Muscle of arm (tissue), 14 donors: ENCODE measurements around the gene OR4E1. TPM values are rescaled to one million over a fixed set of nuclear protein-coding genes. Genes with fewer than 3 reads are reported as not detected.
"Not testable (repeated sequence)": the region's sequence is repeated elsewhere in the genome, so short reads cannot be mapped to it uniquely, and the experiment has no call there.

ENCODE experiments used
- DNase-seq: peaks from one replicate; pipeline ENCODE4 v3.0.0-alpha.2; 2013
- long read RNA-seq, 11 donors: transcript quantifications; one replicate each; lab custom pipeline, GENCODE V29; 2026
- polyA plus RNA-seq, 12 donors: library from polyadenylated mRNA; unstranded; fragments of 120-200 nt; gene quantifications; one replicate each; pipeline ENCODE4 v1.2.1, GENCODE V29; 2013; ENCODE audit not compliant: insufficient read length in 12 of 12

OR4E1 gene, protein sequence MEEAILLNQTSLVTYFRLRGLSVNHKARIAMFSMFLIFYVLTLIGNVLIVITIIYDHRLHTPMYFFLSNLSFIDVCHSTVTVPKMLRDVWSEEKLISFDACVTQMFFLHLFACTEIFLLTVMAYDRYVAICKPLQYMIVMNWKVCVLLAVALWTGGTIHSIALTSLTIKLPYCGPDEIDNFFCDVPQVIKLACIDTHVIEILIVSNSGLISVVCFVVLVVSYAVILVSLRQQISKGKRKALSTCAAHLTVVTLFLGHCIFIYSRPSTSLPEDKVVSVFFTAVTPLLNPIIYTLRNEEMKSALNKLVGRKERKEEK
- under 1 TPM in 3 of 12 donors, not detected in 9; 0.05 to 0.08 (median 0.06) TPM for polyA plus RNA-seq
- long read RNA-seq, donor 1 = 0 reads
- long read RNA-seq, donor 2 = 0 reads
- long read RNA-seq, donor 3 = 0 reads
- long read RNA-seq, donor 4 = 0 reads
- long read RNA-seq, donor 5 = 0 reads
- long read RNA-seq, donor 6 = 0 reads
- long read RNA-seq, donor 7 = 0 reads
- long read RNA-seq, donor 8 = 0 reads
- long read RNA-seq, donor 9 = 0 reads
- long read RNA-seq, donor 10 = 0 reads
- long read RNA-seq, donor 11 = 0 reads

DNA sequence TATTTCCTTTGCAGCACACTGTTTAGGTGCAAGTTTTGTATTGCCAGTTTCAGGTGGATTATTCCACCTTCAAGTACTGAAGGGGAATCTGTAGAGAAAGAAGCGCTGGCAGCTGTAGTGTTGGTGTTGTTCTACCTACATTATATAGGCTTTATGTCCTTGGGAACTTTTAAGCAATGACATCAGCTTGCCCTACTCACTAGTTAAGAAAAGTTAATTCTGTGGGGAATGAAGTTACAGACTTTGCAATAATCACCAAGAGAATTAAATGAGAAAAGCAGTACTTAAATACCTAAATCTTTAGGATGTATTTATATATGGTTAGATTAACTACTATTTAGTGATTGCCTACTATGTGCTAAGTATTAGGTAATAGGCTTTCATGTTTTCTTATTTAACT lies at the start of gene OR4E1:
TSS of gene OR4E1 (minus strand) at position 101 of the 400 bp plus-strand sequence. CDS start 2,883 bp downstream, outside the sequence.
- no peak for DNase-seq

DNA sequence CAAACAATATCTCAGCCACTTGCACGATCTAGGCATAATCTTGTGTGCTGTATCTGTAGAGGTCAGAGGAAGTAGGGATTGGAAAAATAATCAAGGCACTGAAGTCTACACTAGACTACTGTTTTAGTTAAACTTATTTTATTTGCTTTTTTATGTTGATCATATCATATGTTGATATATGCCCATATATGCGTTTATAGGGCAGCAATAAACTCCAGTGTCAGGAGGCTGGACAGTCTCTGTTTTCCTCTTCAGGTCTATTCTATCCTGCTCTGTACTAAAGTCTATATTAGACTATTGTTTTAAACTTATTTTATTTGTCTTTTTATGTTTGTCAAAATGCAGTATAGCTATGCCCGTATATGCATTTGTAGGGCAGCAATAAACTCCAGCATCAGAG lies 47.9 kb upstream of the OR4E1 start:
- DNase-seq = no peak

DNA sequence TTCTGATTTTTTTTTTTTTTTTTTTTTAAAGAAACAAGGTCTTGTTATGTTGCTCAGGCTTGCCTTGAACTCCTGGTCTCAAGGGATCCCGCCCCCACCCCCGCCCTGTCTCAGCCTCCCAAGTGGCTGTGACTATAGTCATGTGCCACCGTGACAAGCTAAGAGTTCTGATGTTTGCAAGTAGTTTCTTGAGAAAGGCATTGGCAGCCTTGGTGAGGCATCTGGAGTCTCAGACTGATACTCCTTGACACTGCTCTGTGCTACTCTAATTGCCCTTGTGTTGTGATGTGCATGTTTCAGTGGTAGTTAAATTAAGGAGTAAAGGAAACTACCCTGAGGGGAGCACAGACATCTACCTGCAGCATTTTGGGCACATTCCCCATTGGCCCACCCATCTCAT lies 46.2 kb upstream of the OR4E1 start:
- DNase-seq = no peak

DNA sequence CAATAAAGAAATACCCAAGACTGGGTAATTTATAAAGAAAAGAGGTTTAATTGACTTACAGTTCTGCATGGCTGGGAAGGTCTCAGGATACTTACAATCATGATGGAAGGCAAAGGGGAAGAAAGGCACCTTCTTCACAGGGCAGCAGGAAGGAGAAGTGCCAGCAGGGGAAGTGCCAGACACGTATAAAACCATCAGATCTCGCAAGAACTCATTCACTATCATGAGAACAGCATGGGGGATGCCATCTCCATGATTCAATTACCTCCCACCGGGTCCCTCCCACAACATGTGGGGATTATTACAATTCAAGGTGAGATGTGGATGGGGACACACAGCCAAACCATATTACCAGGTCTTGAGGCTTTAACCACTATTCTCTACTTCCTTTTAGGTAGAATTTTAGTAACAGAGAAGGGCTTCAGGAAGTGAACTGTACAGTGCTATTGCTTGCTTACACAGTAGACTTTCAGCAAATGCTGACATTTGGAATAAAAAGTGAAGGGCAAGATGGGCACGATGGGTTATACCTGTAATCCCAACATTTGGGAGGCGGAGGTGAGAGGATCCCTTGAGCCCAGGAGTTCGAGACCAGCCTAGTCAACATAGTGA lies 40.8 kb upstream of the OR4E1 start:
- no peak for DNase-seq

DNA sequence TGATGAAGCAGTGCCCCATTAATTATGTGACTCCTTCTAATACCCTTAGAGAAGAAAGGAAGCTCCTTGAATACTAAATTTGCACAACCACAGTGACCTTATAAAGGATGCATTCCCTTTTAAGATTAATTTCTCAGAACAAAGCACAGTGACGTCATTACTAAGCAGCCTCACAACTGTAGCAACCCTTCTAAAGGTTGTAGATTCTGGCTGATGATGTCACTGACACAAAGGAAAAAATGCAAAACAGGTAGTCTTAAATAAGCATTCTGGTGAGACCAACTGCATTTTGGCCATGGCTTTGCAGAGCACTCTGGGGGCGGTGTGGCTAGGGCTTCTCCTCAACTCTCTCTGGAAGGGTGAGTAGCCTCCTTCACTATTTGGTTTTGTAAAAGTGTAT lies 38.4 kb upstream of the OR4E1 start:
- no peak for DNase-seq

DNA sequence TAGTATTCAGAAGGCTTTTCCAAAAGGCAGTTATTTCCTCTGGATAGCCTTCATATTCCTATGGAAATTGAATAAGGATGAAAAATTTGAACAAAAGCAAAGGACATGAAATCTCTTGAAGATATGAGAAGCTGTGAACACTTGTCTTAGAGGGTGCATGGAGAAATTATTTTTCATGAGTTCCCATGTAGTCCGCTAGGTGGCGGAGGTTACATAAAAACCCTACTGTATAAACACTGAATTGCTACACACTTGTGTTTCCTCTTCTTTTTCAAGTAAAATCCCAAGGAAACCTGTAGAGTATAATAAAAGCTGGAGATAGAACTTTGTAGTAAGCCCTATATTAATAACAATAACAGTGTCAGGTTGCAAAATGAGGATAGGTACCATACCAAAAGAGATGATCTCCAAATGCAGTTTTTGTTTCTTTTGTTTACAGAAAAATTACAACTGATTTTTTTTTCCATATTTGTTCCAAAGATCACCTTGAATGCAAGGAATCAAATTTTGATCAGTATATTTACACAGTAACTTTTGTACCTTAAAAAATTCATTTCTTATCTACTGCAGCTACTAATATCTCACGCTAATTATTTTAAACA lies 37.8 kb upstream of the OR4E1 start:
- DNase-seq = peak; percentile 14

DNA sequence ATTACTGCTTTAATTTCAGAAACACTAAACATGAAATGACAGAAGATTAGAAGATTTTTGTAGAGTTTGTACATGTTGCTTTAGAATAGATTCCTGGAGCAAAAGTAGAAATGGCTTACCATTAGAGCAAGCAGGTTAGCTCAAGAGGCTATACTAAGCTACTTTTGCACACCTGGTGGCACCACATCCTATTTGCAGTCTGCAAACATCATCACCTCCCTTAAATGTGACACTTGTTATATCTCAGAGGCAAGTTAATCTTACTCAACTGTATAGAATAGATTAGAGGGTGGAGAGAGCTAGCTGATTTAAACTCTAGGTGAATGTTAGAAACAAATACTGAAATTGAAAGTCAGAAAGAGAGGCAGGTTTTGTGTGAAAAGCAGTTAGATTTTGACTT lies 30.7 kb upstream of the OR4E1 start:
- no peak for DNase-seq

DNA sequence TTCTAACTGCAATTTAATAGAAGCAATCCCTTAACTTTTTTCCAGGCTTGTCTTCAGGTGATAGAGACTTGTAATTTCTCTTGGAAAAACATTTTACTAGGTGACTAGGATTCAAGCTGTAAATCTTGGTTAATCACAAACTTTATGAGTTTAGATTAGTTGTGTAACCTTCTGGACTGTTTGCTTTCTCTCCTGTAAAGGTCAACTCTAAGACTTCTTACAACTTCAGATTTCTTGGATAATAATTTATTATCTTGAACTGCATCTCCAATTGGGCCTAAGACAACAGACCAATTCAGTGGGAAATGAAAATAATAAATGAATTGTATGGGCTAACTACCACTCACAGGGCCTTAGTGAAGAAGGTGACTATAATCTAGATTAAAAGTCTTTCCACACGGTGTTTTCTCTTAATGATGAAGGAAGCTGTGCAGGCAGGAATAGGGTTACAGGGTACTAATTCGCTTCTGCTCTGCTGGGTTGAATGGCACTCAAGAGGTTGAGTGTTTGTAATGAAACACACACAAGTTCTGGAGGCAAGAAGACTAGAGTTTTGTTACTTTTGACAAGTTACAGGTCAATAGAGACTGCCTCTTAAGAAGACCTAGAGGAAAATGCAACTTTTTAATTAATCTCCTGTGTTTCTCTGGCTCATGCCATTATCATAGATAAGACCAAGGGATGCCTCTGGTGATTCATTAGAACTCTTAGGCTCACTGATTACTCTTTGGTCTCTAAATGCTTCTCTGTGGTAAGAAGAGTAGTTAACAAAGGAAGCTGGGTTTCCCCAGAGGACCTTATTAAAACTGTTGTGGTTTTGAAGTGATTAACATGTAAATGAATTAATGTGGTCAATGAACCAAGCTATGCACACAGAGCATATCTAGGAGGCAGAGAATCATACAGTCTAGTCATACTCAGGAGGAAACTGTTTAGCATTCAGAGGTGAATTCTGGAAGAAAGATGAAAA lies 30.0 kb upstream of the OR4E1 start:
- no peak for DNase-seq

DNA sequence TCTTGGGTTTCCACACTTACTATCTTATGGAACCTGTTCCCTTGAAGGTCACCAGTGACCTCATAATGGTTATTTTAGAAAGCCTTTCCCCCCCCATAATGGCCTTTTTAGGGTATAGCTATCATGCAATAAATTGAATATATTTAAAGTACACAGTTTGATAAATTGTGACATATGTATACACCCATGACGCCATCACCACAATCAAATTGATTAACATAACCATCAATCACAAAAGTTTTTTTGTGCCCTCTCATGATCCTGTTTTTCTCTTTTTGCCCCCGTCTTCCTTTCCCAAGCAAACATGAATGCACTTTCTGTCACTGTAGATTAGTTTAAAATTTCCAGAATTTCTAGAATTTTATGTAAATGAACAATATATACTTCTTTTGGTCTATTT lies 28.7 kb upstream of the OR4E1 start:
- DNase-seq = no peak

DNA sequence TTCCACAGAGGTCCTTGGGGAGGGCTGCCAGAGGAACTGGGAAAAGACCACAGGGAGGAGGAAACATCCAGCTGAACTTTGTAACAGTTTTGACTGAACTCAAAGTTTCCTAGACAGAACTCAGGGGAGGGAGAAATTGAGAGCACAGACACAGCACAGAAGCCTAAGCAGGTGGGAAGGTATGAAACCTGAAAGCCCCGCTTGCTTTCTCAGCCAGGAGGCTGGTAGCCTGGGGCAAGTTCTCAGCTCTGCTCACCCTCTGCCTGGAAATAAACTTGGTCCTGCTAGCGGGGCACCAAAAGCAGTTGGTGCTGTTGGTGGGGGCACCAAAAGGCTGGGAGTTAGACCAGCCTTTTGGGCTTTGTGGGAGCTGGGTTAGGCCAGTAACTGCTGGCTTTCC lies 25.9 kb upstream of the OR4E1 start:
- DNase-seq = no peak

DNA sequence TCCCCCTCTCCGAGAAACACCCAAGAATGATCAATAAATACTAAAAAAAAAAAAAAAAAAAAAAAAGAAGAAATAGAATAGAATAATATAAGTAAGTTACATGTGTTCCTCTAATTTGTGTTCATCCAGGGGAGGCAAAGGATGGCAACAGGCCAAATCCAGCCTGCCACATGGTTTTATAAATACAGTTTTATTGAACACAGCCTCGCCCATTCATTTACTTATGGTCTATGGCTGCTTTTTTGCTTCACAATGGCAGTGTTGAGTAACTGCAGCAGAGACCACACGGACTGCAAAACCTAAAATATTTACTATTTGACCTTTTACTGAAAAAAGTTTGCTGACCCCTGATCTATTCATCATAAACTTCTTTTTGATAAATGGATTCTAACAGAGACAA lies 24.9 kb upstream of the OR4E1 start:
- not testable (repeated sequence) for DNase-seq

DNA sequence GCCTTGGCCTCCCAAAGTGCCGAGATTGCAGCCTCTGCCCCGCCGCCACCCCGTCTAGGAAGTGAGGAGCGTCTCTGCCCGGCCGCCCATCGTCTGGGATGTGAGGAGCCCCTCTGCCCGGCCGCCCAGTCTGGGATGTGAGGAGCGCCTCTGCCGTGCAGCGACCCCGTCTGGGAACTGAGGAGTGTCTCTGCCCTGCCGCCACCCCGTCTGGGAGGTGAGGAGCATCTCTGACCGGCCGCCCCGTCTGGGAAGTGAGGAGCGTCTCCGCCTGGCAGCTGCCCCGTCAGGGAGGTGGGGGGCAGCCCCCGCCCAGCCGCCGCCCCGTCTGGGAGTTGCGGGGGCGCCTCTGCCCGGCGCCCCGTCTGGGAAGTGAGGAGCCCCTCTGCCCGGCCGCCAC lies 24.0 kb upstream of the OR4E1 start:
- not testable (repeated sequence) for DNase-seq

DNA sequence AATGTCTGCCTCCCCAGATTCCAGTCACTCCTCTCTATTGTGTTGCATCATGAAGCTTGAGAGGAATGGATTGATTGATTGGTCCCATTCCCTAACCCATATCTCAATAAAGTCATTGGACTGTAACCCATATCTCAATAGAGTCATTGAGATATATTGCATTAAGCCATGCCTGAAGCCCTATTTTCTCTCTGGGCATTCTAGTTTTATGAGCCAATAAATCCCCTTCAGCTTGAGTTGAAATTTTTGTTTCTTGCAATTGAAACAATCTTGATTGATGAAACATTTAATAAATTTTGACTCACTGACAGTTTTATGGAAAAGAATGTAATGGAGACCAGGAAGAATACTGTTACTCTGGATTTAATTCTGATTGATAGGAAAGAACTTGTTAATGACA lies 20.8 kb upstream of the OR4E1 start:
- no peak for DNase-seq

DNA sequence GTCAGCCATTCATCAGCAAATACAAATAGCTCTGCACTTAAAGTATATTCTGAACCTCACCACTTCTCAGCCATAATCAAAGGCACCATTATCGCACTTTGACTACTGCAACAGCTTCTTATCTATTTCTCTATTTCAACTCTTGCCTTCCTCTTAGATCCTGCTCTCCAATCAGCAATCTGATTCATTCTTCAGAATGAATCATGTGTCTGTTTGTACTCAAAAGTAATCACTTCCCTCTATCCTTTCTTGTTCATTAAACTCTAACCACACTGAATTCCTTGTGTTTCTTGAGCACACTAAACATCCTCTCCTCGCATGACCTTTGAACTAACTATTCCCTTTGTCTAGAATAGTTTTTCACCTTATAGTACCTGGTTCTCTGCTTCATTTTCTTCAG lies 12.8 kb upstream of the OR4E1 start:
- no peak for DNase-seq

DNA sequence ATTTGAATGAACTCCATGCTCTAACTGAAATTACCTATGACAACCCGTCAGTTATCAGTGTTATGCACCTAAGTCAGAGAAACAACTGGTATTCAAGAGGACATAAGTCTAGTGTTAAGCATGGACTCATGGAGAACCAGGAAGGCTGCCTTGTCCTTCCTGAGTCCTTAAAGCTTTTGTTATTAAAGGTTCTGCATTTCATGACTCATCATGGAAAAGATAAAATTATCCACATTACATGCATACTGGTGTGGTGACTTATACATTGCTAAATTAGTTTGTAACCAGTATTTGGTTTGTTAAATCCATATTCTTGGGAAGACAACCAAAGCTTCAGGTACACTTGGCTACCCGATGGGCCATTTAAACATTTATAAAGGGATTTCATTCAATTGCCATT lies 6.5 kb upstream of the OR4E1 start:
- no peak for DNase-seq

DNA sequence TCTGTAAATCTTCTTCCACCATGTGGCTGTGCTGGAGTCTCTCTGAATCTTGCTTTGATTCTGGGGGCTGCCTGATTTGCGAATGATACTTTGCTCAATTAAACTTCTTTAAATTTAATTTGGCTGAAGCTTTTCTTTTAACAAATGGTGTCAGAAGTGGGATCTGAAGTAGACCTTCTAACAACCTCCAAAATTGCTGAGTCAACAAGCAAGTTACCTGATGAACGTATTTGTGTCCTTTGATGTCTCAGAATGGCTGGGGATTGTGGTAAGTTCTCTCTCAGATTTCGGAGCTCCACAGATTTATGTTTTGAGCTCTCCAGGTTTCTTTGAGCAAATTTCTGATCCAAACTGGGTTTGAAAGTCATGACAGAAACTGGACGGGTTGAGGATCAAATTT lies 1.9 kb upstream of the OR4E1 start:
- no peak for DNase-seq

DNA sequence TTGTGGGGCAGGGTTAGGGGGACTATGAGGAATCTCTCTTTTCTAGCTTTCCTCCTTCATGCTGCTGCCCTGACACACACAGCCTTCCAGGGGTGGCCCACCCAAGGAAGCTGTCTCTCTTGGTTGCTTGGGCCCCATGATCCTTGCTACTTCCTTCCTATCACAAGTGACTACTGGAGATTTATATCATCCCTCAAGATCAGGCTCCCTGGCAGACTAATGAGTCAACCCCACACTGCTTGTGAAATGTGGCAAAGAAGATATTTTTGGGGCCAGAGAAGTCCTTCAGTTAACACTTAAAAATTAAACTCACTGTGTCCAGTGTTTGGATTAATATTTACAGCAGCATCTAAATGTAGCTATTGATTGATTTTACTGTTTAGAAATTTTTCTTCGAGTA lies 1.5 kb downstream of the OR4E1 start:
- no peak for DNase-seq

DNA sequence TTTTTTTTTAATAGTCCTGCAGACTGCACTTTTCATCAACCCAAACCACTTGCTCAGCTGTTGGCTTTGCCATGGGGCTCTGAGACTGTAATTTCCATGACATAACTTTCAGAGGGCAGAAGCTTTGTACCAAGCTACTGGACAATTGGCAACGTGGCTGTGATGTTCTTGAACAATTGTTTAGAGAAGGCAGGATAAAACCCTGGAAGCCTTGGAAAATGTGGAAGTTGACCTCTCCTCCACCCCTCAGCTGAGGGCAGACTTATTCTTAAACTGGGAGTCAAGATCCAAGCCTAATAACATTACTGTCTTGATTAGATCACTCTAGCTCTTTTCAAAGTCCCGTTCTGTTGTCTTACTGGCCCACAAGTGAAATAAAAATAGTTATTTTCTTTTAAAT lies 2.2 kb downstream of the OR4E1 start:
- DNase-seq = no peak

DNA sequence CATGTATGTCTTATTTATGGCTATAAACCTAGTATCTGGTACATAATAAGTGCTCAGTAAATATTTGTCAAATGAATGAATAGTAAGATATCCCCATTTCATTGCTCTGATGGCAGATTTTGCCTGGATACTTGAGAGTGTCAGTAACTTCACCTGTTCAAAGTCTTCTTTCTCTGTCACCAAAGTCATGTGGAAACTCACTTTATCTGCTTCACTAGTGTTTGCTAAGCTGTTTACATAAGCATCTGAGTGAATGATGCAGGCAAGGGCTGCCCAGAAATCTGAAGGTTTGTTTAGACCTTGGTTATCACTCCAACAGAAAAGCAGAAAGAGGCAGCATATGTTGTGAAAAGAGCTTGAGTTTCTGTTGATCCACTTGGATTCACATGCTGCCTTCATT lies 4.3 kb downstream of the OR4E1 start:
- DNase-seq = no peak

DNA sequence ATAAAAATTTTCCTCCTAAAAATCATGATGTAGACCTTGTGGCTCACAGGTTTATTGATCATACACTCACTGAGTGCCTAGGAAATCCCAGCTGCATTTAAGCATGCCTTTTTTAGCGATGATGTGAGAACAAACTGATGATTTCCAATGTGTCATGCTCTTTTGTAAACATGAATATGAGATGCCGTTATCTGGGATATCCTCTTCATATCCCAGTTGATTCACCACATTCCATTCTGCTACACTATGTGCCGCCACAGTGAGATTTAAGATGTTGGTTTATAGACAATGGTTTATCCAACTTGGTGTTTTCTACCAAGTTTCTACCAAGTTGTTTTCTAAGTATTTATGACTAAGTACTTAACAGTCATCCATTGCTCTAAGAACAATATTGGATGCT lies 5.2 kb downstream of the OR4E1 start:
- DNase-seq = no peak

DNA sequence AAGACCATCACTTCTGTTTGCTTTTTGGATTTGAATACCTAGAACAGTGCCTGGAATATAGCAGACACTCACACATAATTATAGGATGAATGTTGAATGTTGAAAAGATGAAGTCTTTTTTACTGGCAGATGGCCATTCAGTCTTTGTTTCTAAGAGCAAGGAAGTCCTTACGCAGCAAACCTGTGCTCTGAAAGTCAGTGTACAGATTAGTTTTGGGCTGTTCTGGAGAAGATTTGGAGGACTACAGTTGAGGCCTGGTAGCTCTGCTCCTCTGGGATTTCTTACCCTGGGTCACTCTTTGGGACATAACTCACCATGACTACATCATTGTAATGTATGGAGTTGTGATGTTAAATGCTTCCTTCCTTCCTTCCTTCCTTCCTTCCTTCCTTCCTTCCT lies 16.6 kb downstream of the OR4E1 start:
- no peak for DNase-seq

DNA sequence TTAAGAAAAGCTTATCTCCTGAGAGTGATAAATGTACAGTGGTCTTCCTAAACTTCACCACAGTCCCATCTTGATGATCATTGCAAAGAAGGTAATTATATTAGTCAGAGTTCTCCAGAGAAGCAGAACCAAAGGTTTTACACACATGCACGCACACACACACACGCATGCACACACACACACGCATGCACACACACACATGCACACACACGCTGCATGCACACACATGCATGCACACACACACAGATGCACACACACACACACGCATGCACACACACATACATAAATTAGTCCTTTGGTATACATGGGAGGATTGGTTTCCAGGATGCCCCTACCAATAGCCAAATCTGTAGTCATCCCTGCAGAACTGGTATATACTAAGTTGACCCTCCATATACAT lies 19.4 kb downstream of the OR4E1 start:
- DNase-seq = no peak
